Breast epithelium (tissue), 4 donors: ENCODE results near the gene DAPK2. TPM values are rescaled to one million over a fixed set of nuclear protein-coding genes. Genes with fewer than 3 reads are reported as not detected.

Source experiments
- DNase-seq, 2 donors: peaks; one replicate each; pipeline ENCODE4 v3.0.0-alpha.2; 2019; ENCODE audit warnings: low spot score in 2 of 2
- H3K27ac ChIP-seq, 2 donors: fragments of 200-600 bp; sonication (generic) in 1 of 2; one replicate each; pipeline ENCODE4 v1.5.1; 2016 to 2019; ENCODE audit warnings: mild to moderate bottlenecking in 1 of 2
- H3K27me3 ChIP-seq, 2 donors: fragments of 200-600 bp; sonication (generic) in 1 of 2; one replicate each; pipeline versions ENCODE4 v1.5.1 to v1.6.0; 2017 to 2019; ENCODE audit warnings: control low read depth in 1 of 2, mild to moderate bottlenecking in 1 of 2
- H3K36me3 ChIP-seq: fragments of 200-600 bp; one replicate; pipeline ENCODE4 v1.5.1; 2019
- H3K4me1 ChIP-seq, 2 donors: fragments of 200-600 bp; sonication (generic); one replicate each; pipeline ENCODE4 v1.5.1; 2016 to 2019; ENCODE audit warnings: control low read depth in 1 of 2
- H3K4me3 ChIP-seq, 3 donors: fragments of 200-600 bp; sonication (generic); 1 replicate in 2 of 3; 2 replicates in 1 of 3; pipeline ENCODE4 v1.5.1; 2016 to 2019; ENCODE audit warnings: mild to moderate bottlenecking in 3 of 3, moderate library complexity in 2 of 3
- H3K9me3 ChIP-seq, 2 donors: fragments of 200-600 bp; sonication (generic) in 1 of 2; one replicate each; pipeline ENCODE4 v1.5.1; 2016 to 2019; ENCODE audit warnings: control low read depth in 1 of 2
- CTCF ChIP-seq, 3 donors: fragments of 450-650 bp; IDR thresholded peaks; one replicate each; pipeline ENCODE4 v1.5.1; 2016 to 2017; ENCODE audit warnings: antibody characterized with exemption in 3 of 3, mild to moderate bottlenecking in 3 of 3, moderate library complexity in 3 of 3
- POLR2A ChIP-seq: fragments of 450-650 bp; IDR thresholded peaks from one replicate; pipeline ENCODE4 v1.6.1; 2016; ENCODE audit warnings: antibody characterized with exemption, mild to moderate bottlenecking, moderate library complexity
- POLR2AphosphoS5 ChIP-seq, 3 donors: sonication (generic); formaldehyde crosslinking; IDR thresholded peaks; one replicate each; pipeline ENCODE4 v1.6.1; 2017; ENCODE audit warnings: antibody characterized with exemption in 3 of 3
- intact Hi-C: fragments of 100-400 bp; cut with DNase I; formaldehyde crosslinking; loops from one replicate; pipeline ENCODE4 v1.15.1; 2023; ENCODE audit warnings: low total_unique reads
- total RNA-seq, 3 donors: library from RNA; depleted of rRNA; stranded (reverse); fragments of >200 nt; gene quantifications; one replicate each; pipeline ENCODE4 v1.1.0, GENCODE V29; 2016

The DAPK2 gene
- total RNA-seq, 3 donors from 2014 or later, result 23.6 to 37.3 (median 29.6) TPM

- DNase-seq, result no peak
- no peak overlapping the region for H3K27ac ChIP-seq
- intact Hi-C loops, result no loop called here
- no peaks in the 10 kb centered on the region for H3K36me3 ChIP-seq
- no peaks in the 10 kb centered on the region for H3K27me3 ChIP-seq
- no peak overlapping the region for H3K4me3 ChIP-seq
- H3K4me1 ChIP-seq, result no peaks in the 10 kb centered on the region
- no peak for TF ChIP-seq CTCF (IDR thresholded peaks at IDR 0.05)
- TF ChIP-seq POLR2A, result no peak
- no peak for TF ChIP-seq POLR2AphosphoS5 (IDR thresholded peaks at IDR 0.05)
- no peaks in the 10 kb centered on the region for H3K9me3 ChIP-seq
Measured at GRCh38 chr15:64034519-64034918, 11.8 kb downstream of the DAPK2 start.

GRCh38 chr15:64032329-64032728 lies 14.0 kb downstream of the DAPK2 start:
- no peaks in the 10 kb centered on the region for H3K4me1 ChIP-seq
- H3K27me3 ChIP-seq, result no peaks in the 10 kb centered on the region
- no peak for DNase-seq
- no peak overlapping the region for H3K27ac ChIP-seq
- no peaks in the 10 kb centered on the region for H3K36me3 ChIP-seq
- no peak overlapping the region for H3K4me3 ChIP-seq
- TF ChIP-seq POLR2AphosphoS5 (IDR thresholded peaks at IDR 0.05) (no peak), CTCF (IDR thresholded peaks at IDR 0.05) (no peak), POLR2A (no peak)
- no peaks in the 10 kb centered on the region for H3K9me3 ChIP-seq
- intact Hi-C loops, result no loop called here

- Histone ChIP-seq H3K36me3 (no peaks in the 10 kb centered on the region), H3K27ac (no peak overlapping the region), H3K4me3 (no peak overlapping the region), H3K9me3 (no peaks in the 10 kb centered on the region), H3K4me1 (no peaks in the 10 kb centered on the region), H3K27me3 (no peaks in the 10 kb centered on the region)
- intact Hi-C loops, result no loop called here
- TF ChIP-seq POLR2A, result no peak
- no peak for TF ChIP-seq CTCF (IDR thresholded peaks at IDR 0.05)
- no peak for TF ChIP-seq POLR2AphosphoS5 (IDR thresholded peaks at IDR 0.05)
- DNase-seq, result no peak
Measured at GRCh38 chr15:64030123-64030522, 16.2 kb downstream of the DAPK2 start.

- Histone ChIP-seq H3K4me1 (no peaks in the 10 kb centered on the region), H3K36me3 (no peaks in the 10 kb centered on the region), H3K9me3 (no peaks in the 10 kb centered on the region), H3K27ac (no peak overlapping the region), H3K27me3 (no peaks in the 10 kb centered on the region), H3K4me3 (no peak overlapping the region)
- no peak for TF ChIP-seq POLR2A
- TF ChIP-seq POLR2AphosphoS5 (IDR thresholded peaks at IDR 0.05), result no peak
- TF ChIP-seq CTCF (IDR thresholded peaks at IDR 0.05), result no peak
- intact Hi-C loops, result no loop called here
- no peak for DNase-seq
Measured at GRCh38 chr15:64029633-64030032, 16.7 kb downstream of the DAPK2 start.

- H3K4me1 ChIP-seq, result no peaks in the 10 kb centered on the region
- no peak overlapping the region for H3K4me3 ChIP-seq
- H3K36me3 ChIP-seq, result no peaks in the 10 kb centered on the region
- H3K27me3 ChIP-seq, result no peaks in the 10 kb centered on the region
- DNase-seq, result no peak
- intact Hi-C loops, result no loop called here
- no peak overlapping the region for H3K27ac ChIP-seq
- H3K9me3 ChIP-seq, result no peaks in the 10 kb centered on the region
- TF ChIP-seq POLR2A (no peak), CTCF (IDR thresholded peaks at IDR 0.05) (no peak), POLR2AphosphoS5 (IDR thresholded peaks at IDR 0.05) (no peak)
Measured at GRCh38 chr15:64029110-64029509, 17.2 kb downstream of the DAPK2 start.
